WTC11 (cell line): ENCODE data around the gene PLS1. TPM values are rescaled to one million over a fixed set of nuclear protein-coding genes. Genes with fewer than 3 reads are reported as not detected.
A peak's percentile ranks its signal among the peaks of the same experiment; 100 is the strongest.

Experiments used
- ATAC-seq: fragments of 200-7000 bp; cut with Tn5 transposase; 2 replicates; pipeline ENCODE4 v1.10.0; 2021; ENCODE audit warnings: mild to moderate bottlenecking, moderate library complexity
- CTCF ChIA-PET: fragments of 300-600 bp; sonication (Branson Sonifier 250); formaldehyde crosslinking; loops from one replicate; lab custom pipeline; 2021; ENCODE audit warnings: antibody characterized with exemption; lab: Charles Lee
- POLR2A ChIA-PET: fragments of 350-600 bp; sonication (Branson Sonifier 250); formaldehyde crosslinking; loops from one replicate; lab custom pipeline; 2021; ENCODE audit warnings: antibody characterized with exemption; lab: Charles Lee
- DNase-seq: peaks from one replicate; pipeline ENCODE4 v3.0.0; 2021; ENCODE audit warnings: low spot score
- H3K27ac Mint-ChIP-seq: 2 replicates; pipeline ENCODE4 v1.8.0; 2021; ENCODE audit warnings: mixed read lengths
- H3K27me3 Mint-ChIP-seq: 2 replicates; pipeline ENCODE4 v1.8.0; 2021; ENCODE audit warnings: low read depth, mild to moderate bottlenecking, moderate library complexity, mixed read lengths
- H3K36me3 Mint-ChIP-seq: 2 replicates; pipeline ENCODE4 v1.8.0; 2021; ENCODE audit warnings: mixed read lengths
- H3K4me1 Mint-ChIP-seq: 2 replicates; pipeline ENCODE4 v1.8.0; 2022; ENCODE audit warnings: mixed read lengths
- H3K4me3 Mint-ChIP-seq: 2 replicates; pipeline ENCODE4 v1.8.0; 2021; ENCODE audit warnings: mild to moderate bottlenecking, moderate library complexity, mixed read lengths
- H3K9me3 Mint-ChIP-seq: 2 replicates; pipeline ENCODE4 v1.8.0; 2021; ENCODE audit warnings: mixed read lengths
- ATF1 ChIP-seq: sonication (generic); formaldehyde crosslinking; IDR thresholded peaks from 2 replicates; pipeline ENCODE4 v1.8.1; 2023; ENCODE audit warnings: mild to moderate bottlenecking, moderate library complexity, missing genetic modification reagents
- ATF2 ChIP-seq: sonication (generic); formaldehyde crosslinking; IDR thresholded peaks from 2 replicates; pipeline ENCODE4 v1.8.1; 2022; ENCODE audit warnings: low read depth, missing genetic modification reagents, borderline replicate concordance
- CREM ChIP-seq: sonication (generic); formaldehyde crosslinking; IDR thresholded peaks from 2 replicates; pipeline ENCODE4 v1.8.1; 2022; ENCODE audit warnings: mild to moderate bottlenecking, missing genetic modification reagents, moderate library complexity
- E2F5 ChIP-seq: sonication (generic); formaldehyde crosslinking; IDR thresholded peaks from 2 replicates; pipeline ENCODE4 v1.8.1; 2022; ENCODE audit warnings: mild to moderate bottlenecking, moderate library complexity, missing genetic modification reagents
- ELF4 ChIP-seq: sonication (generic); formaldehyde crosslinking; IDR thresholded peaks from 2 replicates; pipeline ENCODE4 v1.8.1; 2022; ENCODE audit warnings: low read depth, mild to moderate bottlenecking, moderate library complexity, missing genetic modification reagents
- FOXK1 ChIP-seq: sonication (generic); formaldehyde crosslinking; IDR thresholded peaks from 2 replicates; pipeline ENCODE4 v1.8.0; 2022; ENCODE audit warnings: mild to moderate bottlenecking, moderate library complexity, missing genetic modification reagents
- FOXP1 ChIP-seq: sonication (generic); formaldehyde crosslinking; IDR thresholded peaks from 2 replicates; pipeline ENCODE4 v1.8.0; 2022; ENCODE audit warnings: missing genetic modification reagents, mild to moderate bottlenecking, moderate library complexity, borderline replicate concordance
- GTF2I ChIP-seq: fragments of 250-450 bp; sonication (Bioruptor Pico); conservative IDR thresholded peaks from 2 replicates; pipeline ENCODE4 v1.4.0; 2021; ENCODE audit warnings: mild to moderate bottlenecking
- IRF2 ChIP-seq: sonication (generic); formaldehyde crosslinking; IDR thresholded peaks from 2 replicates; pipeline ENCODE4 v1.8.0; 2022; ENCODE audit warnings: low read depth, missing genetic modification reagents, borderline replicate concordance
- JAZF1 ChIP-seq: fragments of 250-450 bp; sonication (Bioruptor Pico); IDR thresholded peaks from 2 replicates; pipeline ENCODE4 v1.9.0; 2021; ENCODE audit warnings: moderate library complexity, mild to moderate bottlenecking, inconsistent platforms
- KAT7 ChIP-seq: sonication (generic); formaldehyde crosslinking; IDR thresholded peaks from 2 replicates; pipeline ENCODE4 v1.8.1; 2023; ENCODE audit warnings: missing genetic modification reagents, mild to moderate bottlenecking, borderline replicate concordance
- MAX ChIP-seq: sonication (generic); formaldehyde crosslinking; IDR thresholded peaks from 2 replicates; pipeline ENCODE4 v1.8.0; 2022; ENCODE audit warnings: mild to moderate bottlenecking, missing genetic modification reagents
- MXD4 ChIP-seq: fragments of 250-450 bp; sonication (Bioruptor Pico); IDR thresholded peaks from 2 replicates; pipeline ENCODE4 v1.8.0; 2021; ENCODE audit warnings: mild to moderate bottlenecking, moderate library complexity, borderline replicate concordance
- MYBL2 ChIP-seq: sonication (generic); formaldehyde crosslinking; IDR thresholded peaks from 2 replicates; pipeline ENCODE4 v1.8.1; 2023; ENCODE audit warnings: mild to moderate bottlenecking, moderate library complexity, missing genetic modification reagents
- NR1H2 ChIP-seq: sonication (generic); formaldehyde crosslinking; IDR thresholded peaks from 2 replicates; pipeline ENCODE4 v1.9.0; 2021; ENCODE audit warnings: mild to moderate bottlenecking, moderate library complexity, missing genetic modification reagents
- NR2C2 ChIP-seq: sonication (generic); formaldehyde crosslinking; IDR thresholded peaks from 2 replicates; pipeline ENCODE4 v1.8.0; 2022; ENCODE audit warnings: mild to moderate bottlenecking, missing genetic modification reagents
- SMAD4 ChIP-seq: sonication (generic); formaldehyde crosslinking; IDR thresholded peaks from 2 replicates; pipeline ENCODE4 v1.8.0; 2022; ENCODE audit warnings: mild to moderate bottlenecking, missing genetic modification reagents
- TEAD4 ChIP-seq: sonication (generic); formaldehyde crosslinking; IDR thresholded peaks from 2 replicates; pipeline ENCODE4 v1.8.0; 2022; ENCODE audit warnings: mild to moderate bottlenecking, missing genetic modification reagents
- USF2 ChIP-seq: sonication (generic); formaldehyde crosslinking; IDR thresholded peaks from 2 replicates; pipeline ENCODE4 v1.8.1; 2023; ENCODE audit warnings: mild to moderate bottlenecking, missing genetic modification reagents, moderate library complexity
- ZBTB21 ChIP-seq: sonication (generic); formaldehyde crosslinking; IDR thresholded peaks from 2 replicates; pipeline ENCODE4 v1.8.1; 2023; ENCODE audit warnings: mild to moderate bottlenecking, missing genetic modification reagents, borderline replicate concordance
- ZNF281 ChIP-seq: sonication (generic); formaldehyde crosslinking; IDR thresholded peaks from 2 replicates; pipeline ENCODE4 v1.8.0; 2023; ENCODE audit warnings: mild to moderate bottlenecking, missing genetic modification reagents
- ZNF425 ChIP-seq: fragments of 250-450 bp; sonication (Bioruptor Pico); conservative IDR thresholded peaks from 2 replicates; pipeline ENCODE4 v1.9.0; 2021; ENCODE audit warnings: mild to moderate bottlenecking
- ZNF512 ChIP-seq: sonication (generic); formaldehyde crosslinking; IDR thresholded peaks from 2 replicates; pipeline ENCODE4 v1.8.1; 2022; ENCODE audit warnings: missing genetic modification reagents, borderline replicate concordance
- total RNA-seq: library from RNA; stranded (reverse); gene quantifications from 3 replicates; pipeline ENCODE4 v1.2.3, GENCODE V29; 2021

Gene PLS1
- total RNA-seq, 1 experiment from 2014 or later = 26.4 TPM

GRCh38 chr3:142577696-142578328 lies 18.4 kb upstream of the PLS1 start (continued):
- TF ChIP-seq ZNF512 (CRISPR knock-in tag) (no peak), CREM (CRISPR knock-in tag) (no peak), NR2C2 (CRISPR knock-in tag) (no peak), NR1H2 (CRISPR knock-in tag) (no peak)
- TF ChIP-seq, all 79 proteins: peak for 0

GRCh38 chr3:142578329-142579223 lies 17.6 kb upstream of the PLS1 start, which contains the start of gene ATR:
Gene ATR, minus strand, starts transcription at chr3:142578733. Its CDS starts 29 bp downstream, at chr3:142578704.
- Mint-ChIP-seq H3K9me3 (no peaks in the 10 kb centered on the region), H3K27me3 (no peaks in the 10 kb centered on the region), H3K4me3 (peak within 1 kb of the TSS; percentile 98), H3K4me1 (peaks cover 34% of the 10 kb centered on the region), H3K36me3 (no peaks in the 10 kb centered on the region), H3K27ac (peak within 1 kb of the TSS; percentile 97)
- ChIA-PET CTCF (interaction anchor here (0.6 to 3.0 kb wide), 3 partner anchors 8 to 102 kb away, joined by 3 to 10 read pairs (median 4); no protein-coding TSS in a partner anchor), POLR2A (interaction anchor here (0.6 to 2.2 kb wide), 6 partner anchors 10 to 446 kb away, joined by 3 to 11 read pairs (median 4); partner anchors contain the start of genes TRPC1 and U2SURP)
- ATAC-seq (peak; percentile 97), DNase-seq (peak; percentile 97)
- TF ChIP-seq USF2 (CRISPR knock-in tag) = peak; percentile 39; the same call in 1 of the 2 replicates
- peak; percentile 97 for TF ChIP-seq MYBL2 (CRISPR knock-in tag)
- TF ChIP-seq IRF2 (CRISPR knock-in tag) = peak; percentile 51; the same call in 1 of the 2 replicates
- no peak for TF ChIP-seq ATF2 (CRISPR knock-in tag)
- TF ChIP-seq ATF1 (CRISPR knock-in tag) = 0 out of 2 replicates have a peak, but pooled peaks have one; percentile 52
- TF ChIP-seq FOXP1 (CRISPR knock-in tag) = peak; percentile 98
- peak; percentile 67; the same call in 1 of the 2 replicates for TF ChIP-seq ZBTB21
- TF ChIP-seq SMAD4 = 0 out of 2 replicates have a peak, but pooled peaks have one; percentile 15
- peak; percentile 65; the same call in 1 of the 2 replicates for TF ChIP-seq TEAD4 (CRISPR knock-in tag)
- TF ChIP-seq FOXK1 (CRISPR knock-in tag) = peak; percentile 95
- TF ChIP-seq GTF2I (CRISPR knock-in tag) = no peak
- no peak for TF ChIP-seq MXD4
- peak; percentile 98 for TF ChIP-seq MAX (CRISPR knock-in tag)
- no peak for TF ChIP-seq JAZF1
- TF ChIP-seq KAT7 (CRISPR knock-in tag) = no peak
- TF ChIP-seq ZNF281 (CRISPR knock-in tag) = peak; percentile 41; the same call in 1 of the 2 replicates
- TF ChIP-seq ZNF425 (CRISPR knock-in tag) = no peak
- no peak for TF ChIP-seq ELF4 (CRISPR knock-in tag)
- TF ChIP-seq E2F5 = peak; percentile 97
